ENCODE results near the gene MAP4.
"Not testable (repeated sequence)": the region's sequence is repeated elsewhere in the genome, so short reads cannot be mapped to it uniquely, and the experiment has no call there.

Gene MAP4

GRCh38 chr3:48015431-48016180 is 610 bp downstream of the MAP4 start:
- FAIRE-seq (no peak), DNase-seq (ENCODE audit: extremely low spot score, insufficient read length, low read depth) (no peak)

DNA sequence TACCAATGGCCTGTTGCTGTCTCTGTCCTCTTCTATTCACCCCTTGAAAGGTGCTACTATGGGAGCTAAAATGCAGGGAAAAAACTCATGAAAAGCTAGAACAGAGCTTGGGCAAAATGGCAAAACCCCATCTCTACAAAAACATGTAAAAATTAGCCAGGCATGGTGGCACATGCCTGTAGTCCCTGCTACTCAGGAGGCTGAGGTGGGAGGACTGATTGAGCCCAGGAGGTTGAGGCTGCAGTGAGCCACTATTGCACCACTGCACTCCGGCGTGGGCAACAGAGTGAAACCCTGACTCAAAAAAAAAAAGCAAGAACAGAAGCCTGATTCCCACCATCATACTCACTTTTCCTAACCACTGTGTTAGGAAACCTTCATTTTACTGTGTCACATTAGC is 1.9 kb downstream of the MAP4 start:
- FAIRE-seq (no peak), DNase-seq (ENCODE audit: extremely low spot score, insufficient read length, low read depth) (no peak)

- no peak for DNase-seq (ENCODE audit: extremely low spot score, insufficient read length, low read depth)
- FAIRE-seq, result no peak
Measured at GRCh38 chr3:48013288-48013980, 2.8 kb downstream of the MAP4 start.

- FAIRE-seq (no peak), DNase-seq (ENCODE audit: extremely low spot score, insufficient read length, low read depth) (no peak)
Measured at GRCh38 chr3:48012659-48013058, 3.6 kb downstream of the MAP4 start.

- not testable (repeated sequence) for DNase-seq (ENCODE audit: extremely low spot score, insufficient read length, low read depth); FAIRE-seq
Measured at GRCh38 chr3:48008066-48008465, 8.2 kb downstream of the MAP4 start.

DNA sequence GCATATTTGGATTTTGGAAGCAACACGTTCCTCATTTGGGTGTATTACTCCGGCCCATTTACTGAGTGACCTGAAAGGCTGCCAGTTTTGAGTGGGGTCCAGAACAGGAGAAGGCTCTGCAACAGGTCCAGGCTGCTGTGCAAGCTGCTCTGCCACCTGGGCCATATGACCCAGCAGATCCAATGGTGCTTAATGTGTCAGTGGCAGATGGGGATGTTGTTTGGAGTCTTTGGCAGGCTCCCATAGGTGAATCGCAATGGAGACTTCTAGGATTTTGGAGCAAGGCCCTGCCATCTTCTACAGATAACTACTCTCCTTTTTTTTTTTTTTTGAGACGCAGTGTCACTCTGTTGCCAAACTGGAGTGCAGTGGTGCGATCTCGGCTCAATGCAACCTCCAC is 8.9 kb downstream of the MAP4 start:
- not testable (repeated sequence) for DNase-seq (ENCODE audit: extremely low spot score, insufficient read length, low read depth); FAIRE-seq

DNA sequence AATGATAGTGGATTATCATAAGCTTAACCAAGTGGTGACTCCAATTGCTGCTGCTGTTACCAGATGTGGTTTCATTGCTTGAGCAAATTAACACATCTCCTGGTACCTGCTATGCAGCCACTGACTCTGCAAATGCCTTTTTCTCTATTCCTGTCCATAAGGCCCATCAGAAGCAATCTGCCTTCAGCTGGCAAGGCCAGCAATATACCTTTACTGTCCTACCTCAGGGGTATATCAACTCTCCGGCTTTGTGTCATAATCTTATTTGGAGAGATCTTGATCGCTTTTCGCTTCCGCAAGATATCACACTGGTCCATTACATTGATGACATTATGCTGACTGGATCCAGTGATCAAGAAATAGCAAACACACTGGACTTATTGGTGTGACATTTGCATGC is 9.4 kb downstream of the MAP4 start:
- not testable (repeated sequence) for DNase-seq (ENCODE audit: extremely low spot score, insufficient read length, low read depth); FAIRE-seq

DNA sequence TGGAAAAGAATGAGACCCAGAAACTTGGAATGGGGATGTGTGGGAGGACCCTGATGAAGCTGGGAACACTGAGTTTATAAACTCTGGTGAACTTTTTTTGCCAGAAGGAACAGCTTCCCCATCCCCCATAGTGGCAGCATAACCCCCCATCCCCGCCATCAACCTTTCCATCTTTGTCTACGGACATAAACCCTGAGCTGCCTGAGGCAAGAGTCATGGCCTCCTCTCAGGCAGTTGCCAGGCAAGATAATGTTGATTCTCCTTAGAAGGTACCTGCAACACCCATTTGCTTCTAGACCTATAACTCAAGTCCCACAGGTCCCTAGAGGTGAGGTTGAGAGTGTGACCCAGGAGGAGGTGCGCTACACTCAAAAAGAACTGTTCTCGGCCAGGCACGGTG is 11.5 kb downstream of the MAP4 start:
- DNase-seq (ENCODE audit: extremely low spot score, insufficient read length, low read depth) (no peak), FAIRE-seq (no peak)

DNA sequence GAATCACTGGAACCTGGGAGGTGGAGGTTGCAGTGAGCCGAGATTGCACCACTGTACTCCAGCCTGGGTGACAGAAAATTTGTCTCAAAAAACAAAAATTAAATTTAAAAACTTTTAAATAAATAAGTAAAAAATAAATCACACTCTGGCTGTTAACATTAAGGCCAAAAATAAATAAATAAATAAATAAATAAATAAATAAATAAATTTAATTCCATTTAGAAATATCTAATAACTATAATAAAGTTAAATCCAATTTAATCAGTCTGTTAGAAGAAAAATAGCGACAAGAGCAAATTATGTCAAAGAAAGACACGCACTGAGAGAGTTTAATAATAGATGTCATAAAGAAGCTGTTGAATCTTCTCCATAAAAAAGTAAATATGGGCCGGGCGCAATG is 13.4 kb downstream of the MAP4 start:
- no peak for FAIRE-seq
- no peak for DNase-seq (ENCODE audit: extremely low spot score, insufficient read length, low read depth)

- DNase-seq (ENCODE audit: extremely low spot score, insufficient read length, low read depth), result no peak
- FAIRE-seq, result no peak
Measured at GRCh38 chr3:48001991-48002390, 14.2 kb downstream of the MAP4 start.

DNA sequence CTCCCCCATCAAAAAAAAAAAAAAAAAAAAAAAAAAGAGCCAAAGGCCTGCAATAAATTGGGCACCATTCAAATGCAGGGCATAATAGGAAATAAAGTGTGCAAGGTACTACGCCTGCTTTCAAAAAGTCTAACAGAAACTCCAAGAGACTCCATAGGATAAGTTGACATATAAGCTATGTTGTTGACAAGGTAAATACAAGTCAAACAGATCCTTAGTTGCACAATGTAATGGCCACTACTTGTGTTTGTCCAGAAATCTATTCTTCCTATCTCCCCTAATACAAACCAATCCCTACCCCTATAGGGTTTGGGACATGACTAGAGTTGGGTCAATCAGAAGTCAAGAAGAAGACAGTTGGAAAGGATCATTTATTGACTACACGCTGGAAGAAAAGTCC is 16.0 kb downstream of the MAP4 start:
- DNase-seq (ENCODE audit: extremely low spot score, insufficient read length, low read depth) (no peak), FAIRE-seq (no peak)

- no peak for FAIRE-seq
- no peak for DNase-seq (ENCODE audit: extremely low spot score, insufficient read length, low read depth)
Measured at GRCh38 chr3:47996440-47996839, 19.8 kb downstream of the MAP4 start.

DNA sequence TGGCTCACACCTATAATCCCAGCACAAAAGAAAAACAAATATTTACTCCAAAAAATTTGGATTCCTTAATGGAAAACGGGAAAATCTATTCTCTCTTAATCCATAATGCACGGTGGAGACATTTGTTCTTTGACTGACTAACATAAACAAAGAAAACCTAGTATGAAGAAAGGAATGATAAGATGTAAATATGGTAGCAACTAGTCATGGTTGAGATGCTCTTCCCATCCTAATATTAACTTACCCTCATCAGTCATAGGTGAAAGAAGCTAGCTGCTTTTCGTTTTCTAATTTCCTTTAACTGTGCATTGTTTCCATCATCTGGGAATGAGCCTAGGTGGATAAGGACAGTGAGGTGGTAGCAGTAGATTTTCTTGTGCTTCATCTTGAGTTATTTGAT is 22.0 kb downstream of the MAP4 start:
- FAIRE-seq, result no peak
- DNase-seq (ENCODE audit: extremely low spot score, insufficient read length, low read depth), result no peak

GRCh38 chr3:47991341-47991740 is 24.9 kb downstream of the MAP4 start:
- no peak for DNase-seq (ENCODE audit: extremely low spot score, insufficient read length, low read depth)
- no peak for FAIRE-seq

DNA sequence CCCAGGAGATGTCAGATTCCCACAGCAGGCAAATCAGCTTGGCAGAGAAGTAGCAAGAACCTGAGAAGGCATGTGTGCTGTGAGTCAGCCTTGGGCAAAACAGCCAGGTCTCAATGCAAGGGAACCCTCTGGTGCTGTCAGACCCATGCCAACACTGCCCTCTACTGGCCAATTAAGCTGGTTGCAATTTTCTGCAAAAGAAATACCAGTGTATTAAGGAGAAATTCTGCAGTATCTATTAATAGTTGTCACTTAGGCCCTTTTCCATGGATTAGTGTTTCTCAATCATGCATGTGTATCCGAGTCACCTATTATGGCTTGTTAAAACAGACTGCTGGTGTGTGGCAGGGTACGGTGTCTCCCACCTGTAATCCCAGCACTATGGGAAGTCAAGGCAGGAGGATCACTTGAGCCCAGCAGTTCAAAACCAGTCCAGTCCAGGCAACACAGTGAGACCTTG is 26.2 kb downstream of the MAP4 start:
- FAIRE-seq (peak; percentile 97), DNase-seq (ENCODE audit: extremely low spot score, insufficient read length, low read depth) (peak; percentile 28)

- FAIRE-seq, result no peak
- no peak for DNase-seq (ENCODE audit: extremely low spot score, insufficient read length, low read depth)
Measured at GRCh38 chr3:47985381-47985780, 30.8 kb downstream of the MAP4 start.

DNA sequence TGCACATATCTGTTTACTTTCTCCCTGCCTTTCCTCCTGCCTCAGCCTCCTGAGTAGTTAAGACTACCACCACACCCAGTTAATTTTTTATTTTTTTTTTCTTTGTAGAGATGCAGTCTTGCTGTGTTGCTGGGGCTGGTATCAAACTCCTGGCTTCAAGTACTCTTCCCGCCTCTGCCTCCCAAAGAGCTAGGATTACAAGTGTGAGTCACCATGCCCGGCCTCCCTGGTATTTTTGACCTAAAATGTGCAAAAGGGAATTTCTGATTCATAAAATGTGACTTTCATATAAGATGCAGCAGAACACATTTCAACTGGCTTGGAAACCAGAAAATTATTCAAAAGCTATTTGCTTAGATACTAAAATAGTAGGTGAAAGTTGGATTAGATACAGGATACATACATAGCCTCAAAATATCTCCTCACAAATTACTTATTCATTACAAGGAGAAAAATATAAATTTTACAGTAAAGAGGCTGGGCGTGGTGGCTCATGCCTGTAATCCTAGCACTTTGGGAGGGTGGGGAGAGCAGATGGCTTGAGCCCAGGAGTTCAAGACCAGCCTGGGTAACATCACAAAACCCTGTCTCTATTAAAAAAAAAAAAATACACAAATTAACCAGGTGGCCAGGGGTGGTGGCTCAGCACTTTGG is 32.0 kb downstream of the MAP4 start:
- FAIRE-seq (no peak), DNase-seq (ENCODE audit: extremely low spot score, insufficient read length, low read depth) (no peak)

DNA sequence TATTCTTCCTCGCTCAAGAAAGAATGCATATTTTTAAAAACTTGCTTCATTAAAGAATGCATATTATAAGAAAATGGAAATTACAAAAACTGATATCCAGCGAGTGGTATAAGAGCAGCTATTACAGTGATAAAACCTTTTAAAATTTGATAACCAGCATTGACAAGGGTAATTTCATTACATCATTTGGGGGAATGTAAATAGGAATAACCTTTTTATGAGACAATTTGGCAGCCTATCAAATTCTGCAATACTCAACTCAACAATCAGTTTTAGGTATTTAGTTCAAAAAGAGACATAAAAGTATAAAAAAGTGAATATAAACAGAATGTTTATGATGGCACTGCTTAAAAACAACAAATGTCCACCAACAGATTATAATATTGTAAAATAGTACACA is 35.4 kb downstream of the MAP4 start:
- DNase-seq (ENCODE audit: extremely low spot score, insufficient read length, low read depth) (no peak), FAIRE-seq (no peak)

GRCh38 chr3:47979070-47979469 is 37.1 kb downstream of the MAP4 start:
- no peak for FAIRE-seq
- no peak for DNase-seq (ENCODE audit: extremely low spot score, insufficient read length, low read depth)

- FAIRE-seq, result no peak
- DNase-seq (ENCODE audit: extremely low spot score, insufficient read length, low read depth), result no peak
Measured at GRCh38 chr3:47978386-47978785, 37.8 kb downstream of the MAP4 start.

GRCh38 chr3:47976135-47976732 is 40.0 kb downstream of the MAP4 start:
- peak; percentile 55 for FAIRE-seq
- no peak for DNase-seq (ENCODE audit: extremely low spot score, insufficient read length, low read depth)
